Loucy (cell line): ENCODE measurements around the gene ZSWIM9.
"Not testable (repeated sequence)": the region's sequence is repeated elsewhere in the genome, so short reads cannot be mapped to it uniquely, and the experiment has no call there.

Experiments
- H2AFZ ChIP-seq: fragments of 200-600 bp; sonication (generic); 2 replicates; pipeline ENCODE4 v1.6.0; 2016; ENCODE audit warnings: antibody characterized with exemption, mild to moderate bottlenecking, low read length, moderate library complexity
- H3F3A ChIP-seq: fragments of 200-600 bp; 2 replicates; pipeline ENCODE4 v1.6.0; 2016; ENCODE audit warnings: antibody characterized with exemption, low read depth, mild to moderate bottlenecking
- H3K27me3 ChIP-seq: fragments of 200-600 bp; sonication (generic); 2 replicates; pipeline ENCODE4 v1.6.1; 2014; ENCODE audit warnings: low read length, mild to moderate bottlenecking; ENCODE audit not compliant: insufficient read depth, poor library complexity, severe bottlenecking
- H3K36me3 ChIP-seq: fragments of 200-600 bp; sonication (generic); 2 replicates; pipeline ENCODE4 v1.6.1; 2016; ENCODE audit warnings: low read length; ENCODE audit not compliant: insufficient read depth
- H3K4me1 ChIP-seq: fragments of 200-600 bp; sonication (generic); 2 replicates; pipeline ENCODE4 v1.5.1; 2014; ENCODE audit warnings: low read length, mild to moderate bottlenecking; ENCODE audit not compliant: insufficient read depth, poor library complexity, severe bottlenecking
- H3K4me2 ChIP-seq: fragments of 200-600 bp; sonication (generic); 2 replicates; pipeline ENCODE4 v1.6.0; 2014; ENCODE audit warnings: antibody characterized with exemption, low read length, low read depth, mild to moderate bottlenecking; ENCODE audit not compliant: poor library complexity, severe bottlenecking
- H3K4me3 ChIP-seq: fragments of 200-600 bp; sonication (generic); 2 replicates; pipeline ENCODE4 v1.5.1; 2014; ENCODE audit warnings: low read length, mild to moderate bottlenecking, mixed read lengths; ENCODE audit not compliant: poor library complexity, severe bottlenecking
- H3K79me2 ChIP-seq: fragments of 200-600 bp; sonication (generic); 2 replicates; pipeline ENCODE4 v1.6.1; 2014; ENCODE audit warnings: low read length; ENCODE audit not compliant: insufficient read depth
- H3K9ac ChIP-seq: fragments of 200-600 bp; sonication (generic); 2 replicates; pipeline ENCODE4 v1.6.0; 2014; ENCODE audit warnings: mild to moderate bottlenecking, low read depth, low read length, moderate library complexity; ENCODE audit not compliant: poor library complexity, severe bottlenecking
- H3K9me2 ChIP-seq: fragments of 200-600 bp; sonication (generic); replicated peaks from 2 replicates; pipeline ENCODE4 v1.6.1; 2016; ENCODE audit warnings: low read depth, low read length, mixed read lengths
- H3K9me3 ChIP-seq: fragments of 200-600 bp; sonication (generic); 2 replicates; pipeline ENCODE4 v1.6.1; 2014; ENCODE audit warnings: mild to moderate bottlenecking, antibody characterized with exemption, low read length, low read depth; ENCODE audit not compliant: insufficient read depth
- H4K20me1 ChIP-seq: fragments of 200-600 bp; sonication (generic); 2 replicates; pipeline ENCODE4 v1.6.0; 2014; ENCODE audit warnings: antibody characterized with exemption, low read length, mild to moderate bottlenecking; ENCODE audit not compliant: insufficient read depth, poor library complexity, severe bottlenecking
- EZH2phosphoT487 ChIP-seq: fragments of 200-600 bp; IDR thresholded peaks from 2 replicates; pipeline ENCODE4 v1.6.1; 2018; ENCODE audit warnings: antibody characterized with exemption, mild to moderate bottlenecking, moderate library complexity, borderline replicate concordance
- TF ChIP-seq, protein P1 (sequence below): fragments of 200-600 bp; sonication (generic); conservative IDR thresholded peaks from 2 replicates; pipeline ENCODE4 v1.5.1; 2014; ENCODE audit warnings: mild to moderate bottlenecking, antibody characterized with exemption, low read length

The ZSWIM9 gene

DNA sequence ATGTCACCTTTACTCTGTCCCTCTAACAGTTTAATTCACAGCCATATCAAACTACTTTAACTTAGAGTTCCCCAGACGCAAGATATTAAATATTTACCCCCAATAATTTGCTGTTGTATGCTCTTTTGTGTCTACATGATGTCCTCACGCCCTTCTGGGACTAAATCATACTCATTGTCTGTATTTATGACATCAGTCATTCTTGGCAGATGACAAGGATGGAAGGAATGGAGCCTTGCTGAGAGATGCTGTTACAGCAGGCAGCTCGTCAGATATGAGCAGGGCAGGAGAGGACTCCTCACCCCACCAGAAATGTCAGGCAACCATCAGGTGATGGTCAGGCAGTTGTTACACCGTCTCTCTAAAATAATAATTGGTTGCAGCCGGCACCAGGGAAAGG, 43.5 kb downstream of the ZSWIM9 start:
- H3K79me2 ChIP-seq, result no peaks in the 10 kb centered on the region
- no peaks in the 10 kb centered on the region for H4K20me1 ChIP-seq
- H3K4me2 ChIP-seq, result no peak overlapping the region
- H3K9ac ChIP-seq, result no peak overlapping the region
- no peaks in the 10 kb centered on the region for H3K4me1 ChIP-seq
- H3K36me3 ChIP-seq, result peaks cover 22% of the 10 kb centered on the region; the same call in 1 of the 2 replicates
- no peak overlapping the region for H3K4me3 ChIP-seq
- TF ChIP-seq, protein P1, sequence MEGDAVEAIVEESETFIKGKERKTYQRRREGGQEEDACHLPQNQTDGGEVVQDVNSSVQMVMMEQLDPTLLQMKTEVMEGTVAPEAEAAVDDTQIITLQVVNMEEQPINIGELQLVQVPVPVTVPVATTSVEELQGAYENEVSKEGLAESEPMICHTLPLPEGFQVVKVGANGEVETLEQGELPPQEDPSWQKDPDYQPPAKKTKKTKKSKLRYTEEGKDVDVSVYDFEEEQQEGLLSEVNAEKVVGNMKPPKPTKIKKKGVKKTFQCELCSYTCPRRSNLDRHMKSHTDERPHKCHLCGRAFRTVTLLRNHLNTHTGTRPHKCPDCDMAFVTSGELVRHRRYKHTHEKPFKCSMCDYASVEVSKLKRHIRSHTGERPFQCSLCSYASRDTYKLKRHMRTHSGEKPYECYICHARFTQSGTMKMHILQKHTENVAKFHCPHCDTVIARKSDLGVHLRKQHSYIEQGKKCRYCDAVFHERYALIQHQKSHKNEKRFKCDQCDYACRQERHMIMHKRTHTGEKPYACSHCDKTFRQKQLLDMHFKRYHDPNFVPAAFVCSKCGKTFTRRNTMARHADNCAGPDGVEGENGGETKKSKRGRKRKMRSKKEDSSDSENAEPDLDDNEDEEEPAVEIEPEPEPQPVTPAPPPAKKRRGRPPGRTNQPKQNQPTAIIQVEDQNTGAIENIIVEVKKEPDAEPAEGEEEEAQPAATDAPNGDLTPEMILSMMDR, result no peak
- TF ChIP-seq EZH2phosphoT487, result no peak
- H3K9me2 ChIP-seq, result no peaks in the 10 kb centered on the region
- no peak overlapping the region for H2AFZ ChIP-seq
- H3K27me3 ChIP-seq, result no peaks in the 10 kb centered on the region
- H3K9me3 ChIP-seq, result no peaks in the 10 kb centered on the region
- no peaks in the 10 kb centered on the region for H3F3A ChIP-seq

DNA sequence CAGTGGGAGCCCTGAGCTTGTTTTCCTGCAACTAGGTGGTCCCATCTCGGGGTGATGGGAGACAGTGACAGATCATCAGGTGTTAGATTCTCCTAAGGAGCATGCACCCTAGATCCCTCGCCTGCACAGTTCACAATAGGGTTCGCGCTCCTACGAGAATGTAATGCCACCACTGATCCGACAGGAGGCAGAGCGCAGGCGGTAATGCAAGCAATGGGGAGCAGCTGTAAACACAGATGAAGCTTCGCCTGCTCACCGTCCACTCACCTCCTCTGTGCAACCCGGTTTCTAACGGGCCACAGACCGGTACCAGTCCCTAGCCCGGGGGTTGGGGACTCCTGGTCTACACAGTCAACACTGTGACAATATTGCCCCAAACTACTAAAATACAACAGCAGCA, 46.5 kb downstream of the ZSWIM9 start:
- Histone ChIP-seq H3K9me2 (no peaks in the 10 kb centered on the region), H3K9ac (no peak overlapping the region), H3K9me3 (no peaks in the 10 kb centered on the region), H2AFZ (no peak overlapping the region), H3F3A (no peaks in the 10 kb centered on the region), H3K4me2 (no peak overlapping the region), H3K4me1 (no peaks in the 10 kb centered on the region), H3K27me3 (no peaks in the 10 kb centered on the region), H3K36me3 (peaks cover 13% of the 10 kb centered on the region; the same call in 1 of the 2 replicates), H3K79me2 (no peaks in the 10 kb centered on the region), H3K4me3 (no peak overlapping the region), H4K20me1 (no peaks in the 10 kb centered on the region)
- no peak for TF ChIP-seq EZH2phosphoT487
- TF ChIP-seq, protein P1, result no peak

DNA sequence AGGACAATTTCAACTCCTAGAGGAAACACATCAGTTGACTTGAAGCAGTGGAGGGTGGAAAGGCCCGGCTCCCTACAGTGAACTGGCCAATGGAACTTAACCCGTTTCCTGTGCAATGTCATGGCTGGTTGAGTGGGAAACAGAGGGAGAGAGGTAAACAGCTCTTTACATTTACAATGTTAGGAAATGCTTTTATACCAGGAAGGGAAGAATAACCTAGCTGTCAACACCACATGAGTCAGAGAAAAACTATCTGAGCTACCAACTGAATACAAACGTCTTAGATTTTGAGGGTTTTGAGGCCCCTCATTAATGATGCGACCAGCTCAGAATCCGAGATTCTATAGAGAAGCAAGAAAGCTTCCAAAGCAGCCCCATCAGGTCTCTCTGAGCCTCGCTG, 48.5 kb downstream of the ZSWIM9 start:
- no peaks in the 10 kb centered on the region for H4K20me1 ChIP-seq
- H3K27me3 ChIP-seq, result no peaks in the 10 kb centered on the region
- H3K4me2 ChIP-seq, result no peak overlapping the region
- no peaks in the 10 kb centered on the region for H3F3A ChIP-seq
- no peaks in the 10 kb centered on the region for H3K9me3 ChIP-seq
- no peaks in the 10 kb centered on the region for H3K4me1 ChIP-seq
- peaks cover 10% of the 10 kb centered on the region; the same call in 1 of the 2 replicates for H3K36me3 ChIP-seq
- no peak overlapping the region for H3K9ac ChIP-seq
- H3K4me3 ChIP-seq, result no peak overlapping the region
- no peak for TF ChIP-seq EZH2phosphoT487
- TF ChIP-seq, protein P1, result no peak
- H2AFZ ChIP-seq, result no peak overlapping the region
- H3K79me2 ChIP-seq, result no peaks in the 10 kb centered on the region
- H3K9me2 ChIP-seq, result no peaks in the 10 kb centered on the region

DNA sequence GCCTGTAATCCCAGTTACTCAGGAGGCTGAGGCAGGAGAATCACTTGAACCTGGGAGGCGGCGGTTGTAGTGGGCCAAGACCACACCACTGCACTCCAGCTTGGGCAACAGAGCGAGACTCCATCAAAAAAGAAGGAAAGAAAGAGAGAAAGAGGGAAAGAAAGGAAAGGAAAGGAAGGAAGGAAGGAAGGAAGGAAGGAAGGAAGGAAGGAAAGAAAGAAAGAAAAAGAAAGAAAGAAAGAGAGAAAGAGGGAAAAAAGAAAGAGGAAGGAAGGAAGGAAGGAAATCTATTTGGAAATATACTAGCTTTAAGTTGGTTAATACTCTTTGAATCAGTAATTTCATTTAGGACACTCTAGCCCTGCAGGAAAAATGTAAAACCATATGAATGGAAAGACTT, 50.3 kb downstream of the ZSWIM9 start:
- not testable (repeated sequence) for H3K4me2 ChIP-seq, H3K4me1 ChIP-seq, H3K9me2 ChIP-seq, H4K20me1 ChIP-seq, H3K4me3 ChIP-seq, H3K79me2 ChIP-seq, H3F3A ChIP-seq, H3K9me3 ChIP-seq, H2AFZ ChIP-seq, H3K9ac ChIP-seq, H3K27me3 ChIP-seq
- peaks cover 10% of the 10 kb centered on the region; the same call in 1 of the 2 replicates for H3K36me3 ChIP-seq
